ENCODE data around the gene MFN2.

Gene MFN2

DNA sequence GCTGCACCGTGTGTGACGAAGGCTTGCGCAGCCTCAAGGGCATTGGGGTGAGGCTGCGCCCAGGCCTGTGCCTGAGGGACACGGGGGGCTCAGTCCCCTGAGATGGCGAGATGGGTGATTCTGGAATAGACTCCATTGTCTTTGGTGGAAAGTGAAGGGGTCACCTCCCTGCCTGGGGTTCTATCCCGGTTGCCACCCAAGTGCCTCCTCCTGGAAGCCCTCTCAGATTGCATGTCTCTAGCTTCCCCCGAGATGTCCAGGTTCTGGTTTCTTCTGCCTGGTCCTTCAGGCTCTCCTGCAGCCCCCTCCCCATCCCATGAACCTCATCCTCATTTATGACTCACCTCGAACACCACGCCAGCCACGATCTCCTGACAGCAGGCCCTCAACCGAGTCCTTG, 22.3 kb upstream of the MFN2 start:
- no peak for DNase-seq

DNA sequence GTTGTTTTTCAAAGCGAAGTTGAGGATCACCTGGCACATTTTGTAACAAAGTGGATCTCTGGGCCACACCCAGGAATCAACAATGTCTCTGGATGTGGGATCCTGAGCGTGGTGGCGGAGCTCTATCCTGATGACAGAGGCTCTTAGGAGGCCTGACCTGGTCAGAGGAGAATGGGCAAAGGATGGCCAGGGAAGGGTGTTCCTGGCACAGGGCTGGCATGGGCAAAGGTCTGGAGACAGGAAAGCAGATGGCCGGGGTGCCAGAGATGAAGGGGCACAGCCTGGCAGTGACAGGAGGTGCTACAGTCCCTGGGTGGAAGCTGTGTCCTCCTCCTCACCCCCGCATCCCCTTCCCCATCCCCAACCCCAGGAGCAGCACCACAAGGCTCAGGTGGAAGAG, 20.0 kb upstream of the MFN2 start:
- no peak for DNase-seq

DNA sequence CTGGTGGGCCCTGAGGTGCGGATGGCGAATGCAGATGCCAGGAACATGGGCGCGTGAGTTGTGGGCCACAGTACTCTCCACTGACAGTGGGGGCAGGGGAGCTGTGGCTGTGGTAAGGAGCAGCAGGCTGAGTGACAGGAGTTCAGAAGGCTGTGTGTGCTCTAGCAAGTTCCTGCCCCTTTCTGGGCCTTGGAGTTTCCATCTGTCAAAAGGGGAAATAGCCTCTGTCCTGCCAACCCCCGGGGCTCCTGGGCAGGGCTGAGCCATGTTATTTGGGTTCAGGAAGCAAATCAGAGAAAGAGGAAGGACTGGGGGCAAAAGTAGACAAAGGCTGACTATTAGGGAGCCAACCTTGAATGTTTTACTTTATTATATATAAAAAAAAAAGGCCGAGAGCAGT, 19.5 kb upstream of the MFN2 start:
- DNase-seq = peak in 10 of 56 donors; percentile 7 to 42 (median 12)

DNA sequence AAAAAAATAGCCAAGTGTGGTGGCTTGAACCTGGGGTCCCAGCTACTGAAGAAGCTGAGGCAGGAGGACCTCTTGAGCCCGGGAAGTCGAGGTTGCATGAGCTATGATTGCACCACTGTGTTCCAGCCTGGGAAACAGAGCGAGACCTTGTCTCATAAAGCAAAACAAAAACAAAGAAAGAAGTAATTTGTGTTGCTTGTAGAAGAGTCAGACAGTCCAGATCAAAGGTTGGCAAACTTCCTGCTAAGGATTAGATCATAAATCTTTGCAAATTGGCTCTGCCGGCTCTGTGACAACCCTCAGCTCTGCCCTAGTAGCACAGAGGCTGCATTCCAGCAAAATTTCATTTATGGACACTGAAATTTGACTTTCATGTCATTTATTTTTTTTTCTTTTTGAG, 19.0 kb upstream of the MFN2 start:
- peak in 11 of 56 donors; percentile 8 to 42 (median 16) for DNase-seq

DNA sequence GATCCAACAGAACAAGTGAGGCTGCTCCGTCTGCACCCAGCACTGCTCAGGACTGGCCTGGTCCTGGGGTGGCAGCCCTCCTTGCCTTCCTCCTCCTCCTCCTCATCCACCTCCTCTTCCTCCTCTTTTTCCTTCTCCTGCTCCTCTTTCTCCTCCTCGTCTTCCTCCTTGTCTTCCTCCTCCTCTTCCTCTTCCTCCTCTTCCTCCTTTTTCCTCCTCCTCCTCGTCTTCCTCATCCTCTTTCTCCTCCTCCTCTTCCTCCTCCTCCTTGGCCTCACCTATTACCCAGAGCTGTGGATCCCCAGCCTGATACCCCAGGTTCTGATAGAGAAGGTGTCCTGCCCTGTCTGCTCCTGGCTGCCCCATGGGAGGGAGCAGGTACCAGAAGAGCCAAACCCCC, 16.6 kb upstream of the MFN2 start:
- DNase-seq = no peak

DNA sequence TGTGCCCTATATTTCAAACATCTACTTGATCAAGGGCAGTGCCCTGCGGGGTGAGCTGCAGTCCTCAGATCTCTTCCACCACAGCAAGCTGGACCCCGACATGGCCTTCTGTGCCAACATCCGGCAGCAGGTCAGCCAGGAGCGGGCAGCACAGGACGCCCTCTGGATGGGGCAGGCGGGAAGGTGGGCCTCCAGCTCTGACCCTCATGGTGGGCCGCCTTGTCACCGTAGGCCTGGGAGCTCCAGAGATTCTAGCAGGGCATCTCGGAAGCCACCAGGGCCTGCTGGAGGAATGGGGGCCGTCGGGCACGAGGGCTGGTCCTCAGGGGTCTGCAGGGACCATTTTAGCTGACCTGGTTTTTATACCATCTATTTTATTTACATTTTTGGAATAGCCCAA, 15.6 kb upstream of the MFN2 start:
- no peak for DNase-seq

DNA sequence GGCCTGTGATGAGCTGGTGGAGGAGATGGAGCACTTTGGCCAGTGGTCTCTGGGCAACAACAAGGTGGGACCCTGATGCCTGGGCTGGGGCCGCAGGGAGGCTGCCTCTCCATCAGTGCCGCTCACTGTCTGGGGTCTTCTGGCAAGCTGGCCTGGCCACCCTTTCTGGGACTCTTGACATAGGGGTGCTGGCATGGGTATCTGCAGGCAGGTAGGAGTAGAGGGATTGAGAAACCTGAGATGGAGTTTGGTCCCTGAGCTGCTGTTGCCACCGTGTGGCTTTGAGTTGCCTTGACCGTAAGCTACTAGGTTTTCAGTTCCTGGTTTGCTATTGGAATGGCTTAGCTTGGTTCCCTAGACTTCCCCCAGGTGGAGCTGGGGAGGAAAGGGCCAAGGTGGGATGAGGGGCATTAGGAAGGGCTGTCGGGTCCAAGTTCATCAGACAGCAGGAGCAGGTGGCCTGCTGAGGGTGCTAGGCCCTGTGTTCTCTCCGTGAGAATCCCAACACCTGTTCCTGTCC, 13.2 kb upstream of the MFN2 start:
- DNase-seq = peak in 4 of 56 donors; percentile 6 to 28 (median 12)

DNA sequence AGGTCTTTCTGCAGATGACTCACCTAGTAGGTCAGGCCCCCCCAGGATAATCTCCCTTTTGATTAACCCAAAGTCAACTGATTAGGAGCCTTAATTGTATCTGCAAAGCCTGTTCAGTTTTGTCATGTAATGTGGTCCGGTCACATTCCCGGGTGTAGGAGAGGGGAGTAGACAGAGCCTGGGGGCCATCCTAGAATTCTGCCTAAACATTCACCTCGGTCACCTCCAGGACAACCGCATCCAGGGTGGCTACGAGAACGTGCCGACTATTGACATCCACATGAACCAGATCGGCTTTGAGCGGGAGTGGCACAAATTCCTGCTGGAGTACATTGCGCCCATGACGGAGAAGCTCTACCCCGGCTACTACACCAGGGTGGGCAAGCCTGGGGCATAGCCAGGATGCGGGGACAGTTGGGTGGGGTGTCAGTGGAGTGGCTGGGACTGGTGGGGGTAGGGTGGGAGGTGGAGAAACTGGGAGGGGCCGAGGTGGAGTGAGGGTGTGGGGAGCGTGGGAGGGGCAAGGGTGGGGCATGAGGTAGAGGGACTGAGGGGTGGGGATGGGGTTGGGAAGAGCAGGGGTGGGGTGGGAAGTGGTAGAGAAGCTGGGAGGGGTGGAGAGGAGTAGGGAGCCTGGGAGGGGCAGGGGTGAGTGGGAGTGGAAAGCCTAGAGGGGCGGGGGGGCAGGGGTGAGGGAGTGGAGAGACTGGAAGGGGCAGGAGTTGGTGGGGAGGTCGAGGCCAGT, 9.6 kb upstream of the MFN2 start:
- no peak for DNase-seq

DNA sequence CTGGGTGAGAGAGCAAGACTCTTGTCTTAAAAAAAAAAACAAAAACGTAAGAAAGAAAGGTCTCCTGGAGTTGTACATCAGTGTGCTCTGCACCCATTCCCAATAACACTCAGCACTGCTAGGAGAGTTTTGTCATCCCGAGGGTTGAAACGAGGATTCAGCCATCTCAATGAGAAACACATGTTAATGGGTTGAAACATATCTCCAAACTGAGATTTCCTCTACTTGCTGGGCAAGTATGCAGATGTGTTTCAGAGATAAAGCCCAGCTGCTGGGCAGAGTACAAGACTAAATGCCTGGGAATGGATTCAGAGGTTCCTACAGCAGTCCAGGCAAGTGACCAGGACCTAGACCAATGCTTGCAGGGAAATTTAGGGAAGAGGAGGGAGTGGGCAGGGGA, 2.6 kb upstream of the MFN2 start:
- no peak for DNase-seq

DNA sequence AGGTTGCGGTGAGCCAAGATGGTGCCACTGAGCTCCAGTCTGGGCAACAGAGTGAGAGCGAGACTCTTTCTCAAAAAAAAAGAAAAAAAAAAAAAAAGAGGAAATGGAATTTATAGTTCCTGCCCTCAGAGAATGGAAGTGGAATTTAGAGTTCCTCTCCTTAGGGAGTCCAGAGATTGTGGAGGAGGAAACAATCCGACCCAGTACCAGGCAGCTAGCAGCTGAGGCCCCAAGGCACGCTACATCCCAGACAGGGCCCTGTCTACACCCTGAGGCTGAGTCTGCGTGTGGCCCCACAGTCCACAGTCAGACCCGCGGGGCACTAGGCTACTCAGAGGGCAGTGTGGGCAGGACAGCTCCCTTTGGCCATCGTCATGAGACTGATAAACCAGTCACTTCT, 1.9 kb upstream of the MFN2 start:
- DNase-seq = no peak

DNA sequence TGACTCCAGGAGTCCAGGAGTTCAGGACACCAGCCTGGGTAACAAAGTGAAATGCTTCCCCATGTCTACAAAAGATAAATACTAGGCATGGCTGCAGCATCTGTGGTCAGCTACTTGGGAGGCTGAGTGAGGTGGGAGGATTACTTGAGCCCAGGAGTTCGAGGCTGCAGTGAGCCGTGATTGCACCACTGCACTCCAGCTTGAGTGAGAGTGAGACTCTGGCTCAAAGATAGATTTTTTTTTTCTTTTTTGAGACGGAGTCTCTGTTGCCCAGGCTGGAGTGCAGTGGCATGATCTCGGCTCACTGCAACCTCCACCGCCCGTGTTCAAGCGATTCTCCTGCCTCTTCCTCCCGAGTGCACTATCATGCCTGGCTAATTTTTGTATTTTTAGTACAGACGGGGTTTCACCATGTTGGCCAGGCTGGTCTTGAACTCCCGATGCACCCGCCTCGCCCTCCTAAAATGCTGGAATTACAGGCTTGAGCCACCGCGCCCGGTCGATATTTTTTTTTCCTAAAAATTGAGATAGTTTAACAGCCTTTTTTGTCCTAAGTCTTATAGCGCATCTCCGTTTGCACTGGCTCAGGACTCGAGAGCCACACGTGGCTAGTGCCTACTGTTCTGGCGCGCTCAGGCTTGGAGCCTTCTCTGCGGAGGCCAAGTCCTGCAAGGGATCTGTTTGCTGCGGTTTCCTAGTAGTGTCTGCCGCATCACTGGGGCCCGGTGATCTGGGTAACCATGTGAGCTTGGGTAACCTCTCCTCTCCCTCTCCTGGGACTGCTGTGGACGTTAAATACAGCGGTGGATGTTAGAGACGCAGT, 1.0 kb upstream of the MFN2 start:
- peak in 16 of 56 donors; percentile 35 to 75 (median 59) for DNase-seq

DNA sequence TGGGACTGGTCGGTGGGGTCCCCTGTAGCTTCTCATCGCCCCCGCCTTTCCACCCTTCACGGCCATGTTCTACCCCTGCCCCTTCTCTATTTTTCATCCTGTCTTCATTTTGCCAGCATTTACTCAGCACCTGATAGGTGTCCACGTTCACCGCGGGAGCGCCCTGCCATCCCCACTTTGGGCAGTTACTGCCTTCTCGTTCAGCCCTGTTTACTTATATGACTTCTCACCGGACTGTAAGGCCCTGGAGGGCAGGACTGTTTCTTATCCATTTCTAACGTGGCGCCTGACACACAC, 380 bp downstream of the MFN2 start:
- DNase-seq = peak in 1 of 56 donors; percentile 45

DNA sequence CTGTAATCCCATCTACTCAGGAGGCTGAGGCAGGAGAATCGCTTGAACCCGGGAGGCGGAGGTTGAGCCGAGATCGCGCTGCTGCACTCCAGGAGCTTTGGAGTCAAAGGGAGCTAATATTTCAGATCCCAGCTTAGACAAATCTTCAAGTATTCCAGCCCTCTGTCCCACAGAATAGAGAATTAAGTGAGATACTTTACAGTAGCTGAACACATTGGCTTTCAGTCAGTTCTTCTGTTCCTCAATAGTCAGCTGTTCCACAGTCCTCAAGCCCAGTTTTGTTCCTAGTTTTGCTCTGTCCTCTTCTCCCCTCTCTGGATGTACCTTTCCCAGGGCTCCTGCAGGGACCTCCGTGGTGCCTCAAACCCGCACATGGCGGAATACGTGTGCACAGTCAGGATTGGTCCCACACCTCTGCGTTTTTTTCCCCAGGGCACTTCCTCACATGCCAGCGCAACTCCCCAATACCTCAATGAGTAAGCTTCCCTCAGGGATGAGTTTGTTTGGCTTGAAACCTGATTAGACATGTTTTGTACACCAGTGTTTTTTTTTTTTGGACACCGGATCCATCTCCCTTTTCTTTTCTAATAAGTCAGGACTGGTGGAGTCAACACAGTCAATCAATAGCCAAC, 1.2 kb downstream of the MFN2 start:
- no peak for DNase-seq

DNA sequence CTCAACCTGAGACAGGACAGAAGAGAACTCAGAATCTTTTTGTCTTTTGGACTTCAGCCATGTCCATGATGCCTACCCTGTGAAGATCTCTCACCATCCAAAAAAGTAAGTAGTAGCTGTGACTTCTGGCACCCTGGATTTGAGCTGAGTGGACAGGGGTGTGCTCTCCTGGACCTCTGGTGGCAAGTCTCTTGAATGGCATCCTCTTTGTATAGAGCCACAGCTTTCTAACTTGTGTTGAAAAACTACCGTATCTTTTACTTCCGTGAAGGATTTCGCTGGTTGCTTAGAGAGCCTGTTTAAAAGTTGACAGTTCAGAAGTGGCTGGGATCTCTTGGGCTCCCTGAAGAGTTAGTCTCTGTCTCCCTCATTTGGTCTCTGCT, 1.8 kb downstream of the MFN2 start:
- DNase-seq = no peak

DNA sequence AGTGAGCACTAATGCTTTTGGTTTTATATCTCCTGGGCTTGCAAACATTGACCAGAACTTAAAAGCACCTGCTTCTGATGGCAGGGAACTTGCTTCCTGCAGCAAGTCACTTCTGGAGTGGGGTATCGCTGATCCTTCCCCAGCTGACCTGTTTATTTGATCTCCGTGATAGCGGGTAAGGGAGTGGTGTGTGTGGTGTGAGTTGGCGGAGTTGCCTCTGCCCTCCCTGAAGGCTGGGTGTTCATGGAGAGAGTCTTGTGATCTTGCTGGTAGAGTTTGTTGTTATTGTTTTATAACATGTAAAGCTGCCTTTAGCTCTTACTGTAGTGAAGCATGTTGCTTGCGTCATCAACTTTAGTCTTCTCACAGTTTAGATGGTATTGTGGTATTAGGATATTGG, 3.9 kb downstream of the MFN2 start:
- no peak for DNase-seq

DNA sequence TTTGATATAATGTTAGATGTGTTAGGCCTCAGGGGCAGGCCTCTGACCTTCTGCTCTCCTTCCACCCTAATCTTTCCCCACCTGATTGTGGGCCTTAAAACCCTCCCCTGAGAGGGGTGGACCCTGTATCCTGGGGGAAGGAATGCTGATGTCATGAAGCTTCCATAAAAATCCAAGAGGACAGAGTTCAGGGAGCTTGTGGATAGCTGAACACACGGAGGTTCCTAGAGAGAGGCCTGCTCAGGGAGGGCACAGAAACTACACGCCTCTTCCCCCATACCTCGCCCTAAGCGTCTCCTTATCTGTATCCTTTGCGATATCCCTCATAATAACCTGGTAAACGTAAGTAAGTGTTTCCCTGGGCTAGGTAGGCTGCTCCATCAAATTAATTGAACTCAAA, 4.3 kb downstream of the MFN2 start:
- DNase-seq = no peak

DNA sequence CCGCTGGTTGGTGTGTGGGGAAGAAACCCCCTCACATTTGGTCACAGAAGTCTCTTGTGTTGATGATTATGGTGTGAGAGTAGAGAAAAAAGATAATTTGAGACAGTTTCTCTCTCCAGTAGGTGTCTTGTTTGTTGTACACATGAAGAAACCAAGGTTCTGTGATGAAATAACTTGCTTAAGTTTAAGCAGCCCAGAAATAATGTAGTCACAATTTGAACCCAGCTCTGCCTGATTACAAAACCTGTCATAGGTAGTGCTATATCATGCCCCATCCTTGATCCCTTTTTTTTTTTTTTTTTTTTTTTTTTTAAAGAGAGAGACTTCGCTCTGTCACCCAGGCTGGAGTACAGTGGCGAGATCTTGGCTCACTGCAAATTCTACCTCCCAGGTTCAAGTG, 4.9 kb downstream of the MFN2 start:
- DNase-seq = no peak

DNA sequence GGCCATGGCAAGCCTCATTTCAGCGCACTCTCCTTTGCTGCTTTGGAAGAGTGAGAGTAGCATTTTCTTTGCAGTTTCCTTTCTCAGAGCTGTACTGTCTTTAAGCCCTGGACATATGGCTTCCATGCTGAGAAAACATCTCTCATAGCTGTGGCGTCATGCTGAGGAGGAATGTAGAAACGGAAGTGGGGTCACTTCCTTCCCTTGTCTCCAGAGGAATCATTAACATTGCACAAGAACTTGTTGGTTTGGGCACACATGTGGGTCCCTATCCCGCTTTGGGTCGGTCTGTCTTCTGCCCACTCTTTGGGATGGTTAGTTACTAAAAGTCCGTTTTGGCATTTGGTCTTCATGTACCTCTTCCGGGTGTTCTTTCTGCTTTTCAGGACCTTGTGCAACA, 5.6 kb downstream of the MFN2 start:
- DNase-seq = no peak

DNA sequence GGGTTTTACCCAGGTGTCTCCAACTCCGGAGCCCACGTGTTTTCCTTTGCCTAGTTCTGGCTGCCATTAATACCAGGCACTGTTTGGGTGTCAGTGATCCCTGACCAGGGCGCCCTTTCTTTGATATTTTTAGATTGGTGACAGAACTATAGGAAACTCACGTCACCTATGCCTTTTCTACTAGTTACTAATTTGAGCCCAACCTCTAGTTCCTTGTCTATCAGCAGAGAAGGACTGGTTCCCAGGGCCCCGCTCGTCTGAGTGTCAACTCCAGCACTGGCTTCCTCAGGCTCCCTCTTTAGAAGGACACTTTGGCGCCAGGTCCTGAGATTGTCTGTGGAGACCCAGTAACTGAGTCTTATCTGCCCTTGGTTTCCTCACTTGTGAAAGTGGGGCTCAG, 9.4 kb downstream of the MFN2 start:
- no peak for DNase-seq

DNA sequence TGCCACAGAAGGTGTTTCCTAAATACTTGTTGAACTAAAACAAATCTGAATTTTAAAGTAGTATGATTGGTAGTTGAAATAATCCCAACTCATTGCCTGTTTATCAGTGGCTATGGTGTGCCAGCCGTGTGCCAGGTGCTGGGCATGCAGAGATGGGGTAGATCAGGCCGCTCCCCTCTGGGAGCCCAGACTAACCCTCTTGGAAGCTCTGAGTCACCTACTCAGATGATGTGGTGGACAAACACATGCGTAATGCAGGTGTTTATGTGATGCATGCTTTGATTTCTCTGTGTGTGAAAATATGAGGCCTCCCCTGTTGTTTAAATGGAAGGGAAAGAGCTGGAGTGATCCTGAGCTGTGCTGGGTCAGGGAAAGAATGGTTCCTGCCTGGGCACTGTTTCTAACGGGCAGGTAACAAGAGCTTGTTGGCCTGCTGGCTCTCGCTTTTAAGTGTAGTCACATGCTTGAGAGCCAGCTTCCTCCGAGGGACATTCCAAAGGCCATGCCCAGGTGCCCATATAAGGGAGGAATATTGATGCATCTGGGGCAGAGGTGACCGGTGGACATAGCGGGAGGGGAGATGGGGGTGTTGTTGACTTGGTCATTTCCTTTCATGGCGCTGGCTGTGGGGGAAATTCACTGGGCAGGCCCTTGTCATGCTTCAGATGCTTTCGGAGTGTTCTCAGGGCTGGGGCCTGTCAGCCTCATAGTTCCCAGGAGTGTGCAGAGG, 10.2 kb downstream of the MFN2 start:
- no peak for DNase-seq

DNA sequence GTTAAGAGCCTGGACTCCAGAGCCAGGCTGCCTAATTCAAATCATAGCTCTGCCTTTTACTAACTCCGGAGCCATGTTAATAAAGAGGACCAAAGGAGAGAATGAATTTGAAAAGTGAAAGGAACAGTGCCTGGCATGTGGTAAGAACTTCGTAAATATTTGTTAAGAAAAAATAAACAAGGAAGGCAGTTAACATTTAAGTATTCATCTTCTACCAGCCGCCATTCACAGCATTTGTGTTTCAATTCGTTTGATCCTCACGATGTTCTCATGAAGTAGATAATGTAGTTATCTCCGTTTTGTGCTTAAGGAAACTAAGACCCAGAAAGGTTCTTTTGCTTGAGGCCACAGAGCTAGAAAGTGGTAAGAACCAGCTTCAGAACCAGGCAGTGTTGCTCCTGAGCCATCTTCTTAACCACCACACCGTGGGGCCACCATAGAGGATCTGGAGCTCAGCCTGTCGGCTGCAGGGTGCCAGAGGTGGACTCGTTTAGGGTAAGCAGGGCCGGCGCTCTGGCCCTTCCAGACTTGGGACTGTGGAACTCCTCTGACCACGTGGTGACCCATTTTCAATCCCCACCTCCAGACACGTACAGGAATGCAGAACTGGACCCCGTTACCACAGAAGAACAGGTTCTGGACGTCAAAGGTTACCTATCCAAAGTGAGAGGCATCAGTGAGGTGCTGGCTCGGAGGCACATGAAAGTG, 11.9 kb downstream of the MFN2 start:
- DNase-seq = no peak

Data from amygdala (tissue), 56 donors.